NCI-H2107 treated with DMSO at 0.1 percent for 48 hours (cell line): Measurements from ENCODE around the gene ATXN1.
"Not testable (repeated sequence)": the region's sequence is repeated elsewhere in the genome, so short reads cannot be mapped to it uniquely, and the experiment has no call there.

Source experiments
- DNase-seq: peaks from one replicate; lab custom pipeline; 2025; ENCODE audit not compliant: unreplicated experiment; lab: John Stamatoyannopoulos, UW

ATXN1 gene

GRCh38 chr6:16431106-16431505, 330.2 kb downstream of the ATXN1 start:
- no peak for DNase-seq

- no peak for DNase-seq
Measured at GRCh38 chr6:16430391-16431089, 330.7 kb downstream of the ATXN1 start.

- DNase-seq: no peak
Measured at GRCh38 chr6:16429669-16430068, 331.6 kb downstream of the ATXN1 start.

GRCh38 chr6:16427124-16427523, 334.1 kb downstream of the ATXN1 start:
- DNase-seq: no peak

GRCh38 chr6:16425881-16426615, 335.2 kb downstream of the ATXN1 start:
- DNase-seq: no peak

GRCh38 chr6:16421462-16421960, 339.7 kb downstream of the ATXN1 start:
- DNase-seq: no peak

DNA sequence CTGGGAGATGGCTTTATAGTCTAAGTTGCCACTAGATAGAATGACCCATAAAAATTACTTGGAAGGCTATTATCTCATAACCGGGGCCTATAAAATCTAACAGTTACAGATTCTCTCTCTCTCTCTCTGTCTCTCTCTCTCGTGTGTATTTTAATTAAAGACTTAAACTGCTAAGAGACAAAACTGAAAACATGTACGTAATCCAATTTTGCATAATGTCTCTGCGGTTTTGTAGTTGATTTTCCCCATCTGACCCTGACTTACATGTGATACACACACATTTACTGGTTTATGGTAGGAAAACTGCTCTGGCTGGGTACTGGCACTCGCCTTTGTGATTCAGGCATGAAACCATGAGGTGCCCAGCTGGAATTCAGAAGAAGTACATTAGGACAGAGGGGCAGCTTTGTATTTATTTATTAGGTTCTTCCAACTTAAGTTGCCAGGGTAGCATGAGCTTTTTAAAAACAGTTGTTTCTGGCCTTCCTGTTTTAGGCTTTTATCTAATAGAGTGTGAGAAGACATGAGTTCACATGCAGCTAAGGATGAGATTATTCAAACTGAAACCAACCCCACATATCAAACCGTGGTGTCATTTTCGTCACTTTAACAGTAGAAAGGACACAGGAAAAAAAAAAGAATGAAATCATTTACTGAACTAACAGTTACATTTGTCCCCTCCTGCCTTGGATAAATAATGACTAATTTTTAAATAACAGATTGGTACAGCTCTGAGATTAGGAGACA, 340.4 kb downstream of the ATXN1 start:
- no peak for DNase-seq

DNA sequence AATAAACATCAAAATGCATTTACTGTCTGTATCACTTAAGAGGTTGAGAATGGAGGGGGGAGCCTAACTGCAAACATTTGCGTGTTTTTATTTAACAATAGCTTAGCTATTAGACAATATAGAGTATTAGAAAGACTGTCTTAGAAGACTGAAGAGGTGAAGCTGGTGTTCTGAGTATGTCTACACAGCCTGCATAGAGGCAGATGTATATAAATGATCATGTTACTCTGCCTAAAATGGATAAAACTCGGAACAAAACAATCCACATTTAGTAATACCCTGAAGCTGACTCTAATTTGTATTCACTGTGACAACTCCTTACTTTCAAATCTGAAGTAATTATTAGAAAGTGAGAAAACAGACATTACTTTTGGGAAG, 340.9 kb downstream of the ATXN1 start:
- DNase-seq: no peak

GRCh38 chr6:16419636-16420336, 341.5 kb downstream of the ATXN1 start:
- no peak for DNase-seq

DNA sequence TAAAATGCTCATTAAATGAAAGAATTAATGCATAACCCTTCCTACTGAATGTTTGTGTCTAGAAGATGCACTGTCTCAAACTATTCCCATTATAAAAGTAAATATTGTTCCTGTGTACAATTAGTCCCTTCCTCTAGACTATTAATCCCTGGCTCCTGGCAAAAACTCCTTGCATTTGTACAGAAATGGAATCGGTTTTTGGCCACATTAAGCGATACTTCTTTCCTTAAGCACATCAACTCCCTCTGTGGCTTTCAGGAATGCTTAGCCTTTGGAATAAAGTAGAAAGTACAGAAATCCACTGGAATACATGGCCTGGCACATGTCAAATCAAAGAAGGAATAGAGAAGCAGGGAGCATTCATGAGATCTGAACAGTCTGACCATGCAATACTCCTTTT, 343.1 kb downstream of the ATXN1 start:
- DNase-seq: no peak

DNA sequence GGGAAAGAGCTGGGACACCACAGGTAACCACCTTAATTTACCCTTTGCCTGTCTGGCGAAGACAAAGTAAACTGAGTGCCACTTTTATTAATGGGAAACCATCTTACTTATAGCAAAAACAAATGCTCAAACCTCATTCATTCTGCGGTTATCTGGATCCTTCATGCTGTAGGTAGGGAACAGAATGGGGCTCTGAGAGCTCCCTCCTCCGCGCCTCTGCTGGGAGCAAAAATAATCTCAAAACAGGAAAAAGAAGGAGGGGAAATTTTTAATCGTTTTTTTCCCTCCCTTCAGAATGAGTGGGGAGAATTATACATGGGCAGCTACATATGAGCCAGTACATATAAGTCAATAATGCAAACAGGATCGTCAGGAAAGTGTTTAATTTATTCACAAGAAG, 345.6 kb downstream of the ATXN1 start:
- DNase-seq: no peak

- no peak for DNase-seq
Measured at GRCh38 chr6:16414205-16414604, 347.1 kb downstream of the ATXN1 start.

GRCh38 chr6:16413399-16413798, 347.9 kb downstream of the ATXN1 start:
- DNase-seq: no peak

- DNase-seq: no peak
Measured at GRCh38 chr6:16412982-16413381, 348.3 kb downstream of the ATXN1 start.

- DNase-seq: no peak
Measured at GRCh38 chr6:16412171-16412570, 349.1 kb downstream of the ATXN1 start.

- DNase-seq: peak; percentile 4
Measured at GRCh38 chr6:16409531-16410441, 351.5 kb downstream of the ATXN1 start.

DNA sequence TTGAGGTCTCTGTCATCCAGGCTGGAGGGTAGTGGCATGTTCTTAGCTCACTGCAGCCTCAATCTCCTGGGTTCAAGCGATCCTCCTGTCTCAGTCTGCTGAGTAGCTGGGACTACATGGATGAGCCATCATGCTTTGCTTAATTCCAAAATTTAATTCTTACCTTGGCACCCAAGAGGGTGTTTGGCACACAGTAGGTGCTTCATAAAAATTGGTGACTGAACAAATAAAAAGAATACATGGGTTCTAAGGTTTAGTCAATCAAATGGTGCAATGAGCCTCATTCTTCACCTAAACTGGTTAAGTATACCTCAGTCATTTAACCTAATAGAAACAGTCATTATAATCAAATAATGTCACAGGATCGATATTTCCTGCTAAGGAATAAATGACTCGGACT, 352.5 kb downstream of the ATXN1 start:
- no peak for DNase-seq

DNA sequence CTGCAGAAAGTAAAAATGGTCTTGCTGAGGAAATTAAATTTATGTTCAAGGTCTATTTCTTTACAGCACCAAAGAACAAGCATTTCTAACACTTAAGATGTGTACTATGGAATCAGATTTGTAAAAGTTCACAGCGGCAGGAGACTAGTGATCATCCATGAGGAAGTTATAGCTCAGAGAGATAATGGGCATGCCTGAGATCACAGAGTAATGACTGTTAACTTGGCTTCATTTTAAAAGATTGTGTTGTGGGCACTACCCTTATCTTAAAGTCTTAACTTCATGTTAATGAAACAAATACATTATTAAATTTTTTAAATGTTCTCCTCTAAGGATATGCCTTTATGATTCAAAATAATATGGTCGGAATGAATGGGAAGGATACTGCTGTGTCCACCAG, 354.3 kb downstream of the ATXN1 start:
- no peak for DNase-seq

DNA sequence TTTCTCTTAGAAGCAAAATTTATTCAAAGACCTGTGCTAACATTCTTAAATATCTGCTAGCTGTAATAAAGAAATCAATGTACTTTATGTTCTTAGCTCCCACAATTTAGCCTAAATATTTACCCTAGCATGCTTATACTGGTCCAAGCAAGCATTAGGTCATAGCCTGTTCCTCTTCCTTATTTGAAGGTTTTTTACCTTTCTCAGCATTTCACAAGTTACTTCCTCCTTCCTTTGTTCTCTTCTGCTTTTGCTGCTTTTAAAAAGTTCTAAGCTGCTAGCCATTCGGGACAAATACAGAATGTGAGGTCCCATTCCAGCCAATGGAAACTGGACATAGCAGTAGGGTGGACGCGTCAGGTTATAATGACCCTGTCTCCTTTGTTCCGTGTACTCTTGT, 354.7 kb downstream of the ATXN1 start:
- not testable (repeated sequence) for DNase-seq

DNA sequence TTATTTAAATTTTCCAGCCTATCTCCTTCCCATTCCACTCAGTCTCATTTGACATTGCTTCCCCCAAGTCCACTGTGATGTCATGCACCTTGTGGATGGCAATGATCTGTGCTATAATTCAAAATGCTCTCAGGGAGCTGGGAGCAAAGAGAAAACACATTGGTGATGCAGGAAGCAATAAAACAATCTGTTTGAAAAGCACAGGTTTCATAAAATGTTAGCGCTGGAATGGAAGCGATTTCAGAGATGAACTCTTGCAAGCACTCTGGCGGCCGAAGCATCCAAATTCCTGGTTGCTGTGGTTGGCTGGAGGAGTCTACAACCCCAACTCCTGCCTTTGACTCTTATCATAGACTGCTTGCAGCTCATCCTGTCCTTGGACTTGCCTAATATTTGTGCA, 355.9 kb downstream of the ATXN1 start:
- DNase-seq: no peak
